HG03196 (cell line): Measurements from ENCODE around the gene TJP1.

Experiments used
- ATAC-seq: cut with Tn5 transposase; IDR thresholded peaks from one replicate; pipeline ENCODE4 v1.9.1; 2021; ENCODE audit not compliant: unreplicated experiment

Gene TJP1

GRCh38 chr15:29822100-29822683, at the start of gene TJP1:
TSS of gene TJP1 (minus strand) at chr15:29822468. CDS start at chr15:29822028, 440 bp downstream.
- ATAC-seq: no peak

DNA sequence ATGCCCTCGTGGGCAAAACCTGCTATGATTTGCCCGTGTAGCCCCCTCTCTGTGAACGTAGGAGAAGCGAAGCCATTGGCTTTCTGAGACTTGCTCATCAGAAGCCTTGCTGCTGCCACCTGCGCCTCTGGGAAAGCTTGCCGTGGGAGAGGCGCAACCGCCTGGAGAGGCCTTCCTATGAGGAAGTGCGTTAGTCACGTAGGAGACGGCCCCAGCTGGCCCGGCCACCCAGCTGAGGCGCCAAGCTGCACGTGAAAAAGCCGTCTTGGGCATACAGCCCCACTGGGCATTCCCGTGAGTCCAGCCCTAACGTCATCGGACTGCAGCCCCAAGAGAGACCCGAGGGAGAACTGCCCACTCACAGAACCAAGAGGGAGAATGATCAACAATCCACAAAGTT, 49.1 kb upstream of the TJP1 start:
- no peak for ATAC-seq

DNA sequence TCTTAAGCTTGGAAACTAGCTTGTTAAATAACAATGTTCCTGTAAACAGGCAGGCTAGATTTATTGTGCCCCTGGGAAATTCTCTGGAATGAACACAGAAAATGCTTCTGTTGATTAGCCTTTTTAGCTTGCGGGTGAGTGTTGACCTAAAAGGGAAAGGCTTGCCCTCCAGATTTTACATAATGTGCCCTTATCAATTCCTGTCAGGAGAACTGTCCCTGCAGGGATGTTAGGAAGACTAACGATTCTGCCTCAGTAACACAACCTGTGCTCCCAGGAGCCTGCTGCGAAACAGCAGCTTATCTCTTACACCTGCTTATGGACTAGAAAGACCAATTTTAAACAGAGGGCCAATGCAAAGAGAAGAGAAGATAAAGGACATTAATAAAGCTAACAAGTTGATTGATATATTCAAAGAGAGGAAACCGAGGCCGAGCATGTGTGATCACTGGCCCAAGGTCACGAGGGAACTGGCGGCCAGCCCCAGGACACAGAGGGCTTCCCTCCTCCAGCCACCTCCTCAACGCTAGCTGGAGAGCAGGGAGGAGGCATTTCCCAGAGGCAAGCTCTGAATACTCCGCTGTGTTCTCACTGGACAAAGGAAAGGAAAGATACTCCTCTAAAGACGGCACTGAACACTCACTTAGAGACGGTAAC, 48.4 kb upstream of the TJP1 start:
- no peak for ATAC-seq

- no peak for ATAC-seq
Observed at GRCh38 chr15:29867241-29868000, 45.2 kb upstream of the TJP1 start.

DNA sequence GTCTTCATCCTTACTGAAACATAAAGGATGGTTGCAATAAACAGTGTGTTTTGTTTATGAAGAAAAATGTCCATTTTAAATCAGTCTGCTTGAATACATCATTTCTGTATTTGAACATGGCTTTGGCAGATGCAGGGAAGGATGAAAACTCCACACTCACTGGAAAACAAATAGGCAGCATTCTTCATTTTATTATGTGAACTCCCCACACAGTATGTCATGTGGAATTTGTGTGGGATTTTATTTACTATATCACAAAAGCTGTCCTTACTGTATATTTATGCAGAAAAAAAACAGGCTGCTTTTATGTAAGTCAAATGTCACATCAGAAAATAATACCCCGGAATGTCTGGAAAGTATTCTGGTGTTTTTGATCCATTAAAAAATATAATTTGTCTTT, 44.1 kb upstream of the TJP1 start:
- no peak for ATAC-seq

GRCh38 chr15:29864501-29864900, 42.2 kb upstream of the TJP1 start:
- ATAC-seq: no peak

GRCh38 chr15:29863438-29863837, 41.2 kb upstream of the TJP1 start:
- ATAC-seq: no peak

- ATAC-seq: no peak
Observed at GRCh38 chr15:29862271-29862670, 40.0 kb upstream of the TJP1 start.

DNA sequence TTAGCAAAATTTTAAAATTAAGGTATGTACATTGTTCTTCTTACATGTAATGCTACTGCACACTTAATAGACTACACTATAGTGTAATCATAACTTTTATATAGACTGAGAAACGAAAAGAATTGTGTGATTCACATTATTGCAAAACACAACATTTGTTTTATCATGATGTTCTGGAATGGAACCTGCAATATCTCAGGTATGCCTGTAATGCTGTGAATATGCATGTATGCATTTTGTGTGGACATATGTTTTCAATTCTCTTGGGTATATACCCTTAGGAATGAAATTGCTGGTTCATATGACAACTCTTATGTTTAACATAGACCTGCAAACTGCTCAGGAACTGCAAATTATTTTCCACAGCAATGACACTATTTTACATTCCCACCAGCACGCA, 38.6 kb upstream of the TJP1 start:
- ATAC-seq: no peak

- no peak for ATAC-seq
Observed at GRCh38 chr15:29859973-29860715, 37.9 kb upstream of the TJP1 start.

- ATAC-seq: no peak
Observed at GRCh38 chr15:29859293-29859692, 37.0 kb upstream of the TJP1 start.

DNA sequence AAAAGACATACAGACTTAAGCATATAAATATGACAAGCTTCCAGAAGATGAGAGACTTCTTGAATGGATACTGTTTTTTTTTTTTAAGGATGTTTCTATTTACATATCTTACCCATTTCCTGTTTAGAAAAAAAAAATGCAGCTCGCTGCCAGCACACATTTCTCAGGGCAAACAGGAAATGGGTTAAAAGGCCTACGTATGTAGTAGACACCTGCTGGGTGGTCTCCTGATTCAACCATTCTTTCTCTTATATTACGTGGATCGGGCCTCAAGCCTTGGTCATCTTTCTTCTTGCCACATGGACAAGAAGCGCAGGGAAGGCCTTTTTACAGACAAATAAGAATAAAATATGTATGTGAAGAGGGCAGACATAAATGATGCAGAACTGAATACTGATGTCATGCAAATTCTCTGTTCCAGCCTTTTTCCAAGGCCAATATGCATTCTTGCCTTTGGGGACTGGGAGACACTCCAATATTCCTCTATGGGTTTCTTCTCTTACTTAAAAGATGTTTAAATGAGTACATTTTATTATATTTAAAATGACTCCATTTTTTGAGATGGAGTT, 35.0 kb upstream of the TJP1 start:
- no peak for ATAC-seq

- no peak for ATAC-seq
Observed at GRCh38 chr15:29854413-29854812, 32.1 kb upstream of the TJP1 start.

DNA sequence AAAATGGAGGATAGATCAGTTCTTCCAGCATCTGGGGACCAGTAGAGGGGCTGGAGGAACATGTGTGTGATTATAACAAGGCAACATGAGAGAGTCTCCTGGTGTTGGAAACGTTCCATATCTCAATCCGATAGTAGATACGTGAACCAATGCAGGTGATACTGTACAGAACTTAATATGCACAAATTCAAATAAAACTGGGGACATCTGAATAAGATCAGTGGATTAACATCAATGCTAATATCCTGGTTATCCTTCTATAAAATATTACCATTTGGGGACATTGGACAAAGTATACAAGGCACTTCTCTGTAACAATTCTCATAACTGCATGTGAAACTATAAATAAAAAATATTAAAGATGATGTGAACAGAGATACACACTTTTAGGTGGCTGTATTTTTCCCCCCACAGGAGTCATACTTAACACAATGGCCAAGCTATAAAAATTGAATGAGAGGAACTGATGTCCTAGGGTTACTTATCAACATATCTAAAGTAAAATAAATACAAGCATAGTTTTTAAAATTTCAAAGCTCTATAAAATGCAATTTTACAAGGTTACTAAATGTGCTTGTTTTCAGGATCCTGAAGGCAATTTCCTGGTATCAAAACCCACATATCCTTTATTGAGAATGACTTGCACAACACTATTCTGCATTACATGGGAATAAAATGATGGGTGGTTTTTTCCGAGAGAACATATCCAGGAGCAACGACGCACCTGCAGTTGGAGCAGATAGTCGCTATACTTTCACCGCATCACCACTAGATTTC, 31.1 kb upstream of the TJP1 start:
- ATAC-seq: no peak

DNA sequence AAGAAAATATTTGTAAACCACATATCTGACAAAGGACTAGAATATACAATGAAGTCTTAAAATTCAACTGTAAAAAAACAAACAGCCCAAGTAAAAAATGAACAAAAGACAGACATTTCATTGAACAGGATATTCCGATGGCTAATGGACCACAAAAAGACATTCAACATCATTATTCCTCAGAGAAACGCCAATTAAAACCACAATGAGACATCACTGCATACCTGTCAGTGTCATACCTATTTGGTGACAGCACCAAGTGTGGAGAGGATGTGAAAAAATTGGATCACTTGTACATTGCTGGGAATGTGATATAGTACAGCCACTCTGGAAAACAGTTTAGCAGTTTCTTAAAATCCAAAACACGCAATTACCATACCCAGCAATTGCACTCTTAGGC, 29.9 kb upstream of the TJP1 start:
- no peak for ATAC-seq

- no peak for ATAC-seq
Observed at GRCh38 chr15:29849716-29850115, 27.4 kb upstream of the TJP1 start.

DNA sequence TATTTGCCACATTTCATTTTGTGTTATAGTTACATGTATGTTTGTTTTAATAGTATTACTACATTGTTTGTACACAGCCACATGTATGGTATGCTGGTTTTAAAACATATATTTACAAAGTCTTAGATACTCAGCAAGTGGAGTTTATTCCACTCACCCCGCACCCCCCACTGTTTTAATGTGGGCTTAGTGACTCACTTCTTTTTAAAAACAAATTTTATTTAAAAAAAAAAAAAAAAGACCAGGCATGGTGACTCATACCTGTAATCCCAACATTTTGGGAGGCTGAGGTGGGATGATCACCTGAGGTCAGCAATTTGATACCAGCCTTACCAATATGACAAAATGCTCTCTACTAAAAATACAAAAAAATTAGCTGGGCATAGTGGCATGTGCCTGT, 26.9 kb upstream of the TJP1 start:
- ATAC-seq: no peak

DNA sequence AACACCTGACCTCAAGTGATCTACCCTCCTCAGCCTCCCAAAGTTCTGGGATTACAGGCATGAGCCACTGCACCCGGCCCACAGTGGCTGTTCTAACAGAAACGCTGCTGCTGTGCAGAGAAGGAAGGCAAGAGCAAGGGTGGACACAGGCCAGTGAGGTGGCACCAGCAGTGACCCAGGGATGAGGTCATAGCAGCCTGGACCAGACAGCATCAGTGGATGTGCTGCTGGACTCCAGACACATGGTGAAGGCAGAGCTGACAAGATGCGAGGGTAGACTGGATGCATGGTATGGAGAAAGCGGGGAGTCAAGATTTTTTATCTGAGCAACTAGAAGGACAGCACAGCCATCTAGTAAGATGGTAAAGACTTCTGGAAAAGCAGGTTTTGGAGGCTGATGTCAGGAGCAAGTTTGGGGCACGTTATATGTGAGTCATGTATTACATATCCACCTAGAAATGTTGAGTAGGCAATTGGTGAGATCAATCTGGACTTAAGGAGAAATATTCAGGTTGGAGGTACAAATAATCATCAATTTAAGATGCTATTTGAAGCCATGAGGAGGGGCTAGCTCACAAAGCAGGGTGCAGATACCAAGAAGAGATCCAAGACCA, 22.1 kb upstream of the TJP1 start:
- ATAC-seq: no peak

GRCh38 chr15:29842290-29842689, 20.0 kb upstream of the TJP1 start:
- no peak for ATAC-seq

DNA sequence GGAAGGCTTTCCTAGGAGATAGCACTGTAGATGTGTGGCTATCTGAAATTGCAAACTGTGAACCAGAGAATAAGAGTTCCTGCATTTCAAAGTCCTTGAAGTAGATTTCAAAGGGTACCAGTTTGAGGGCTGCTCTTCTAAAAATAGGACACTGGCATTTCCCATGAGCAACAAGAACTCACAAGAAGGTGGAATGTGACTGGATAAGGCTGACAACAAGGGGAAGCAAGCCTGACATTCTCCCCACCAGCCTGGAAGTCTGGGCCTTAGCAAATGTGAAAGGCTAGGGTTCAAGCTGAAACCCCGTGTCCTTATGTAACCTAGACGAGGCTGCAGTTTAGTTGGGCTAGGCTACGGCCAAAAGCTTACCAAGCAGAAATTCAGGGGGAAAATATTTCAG, 18.7 kb upstream of the TJP1 start:
- no peak for ATAC-seq
